GM08714 (cell line): ENCODE data around the gene STX2.
"Not testable (repeated sequence)": the region's sequence is repeated elsewhere in the genome, so short reads cannot be mapped to it uniquely, and the experiment has no call there.

ENCODE experiments used
- H3K4me3 ChIP-seq: fragments of 200-500 bp; sonication (Bioruptor generic); 2 replicates; pipeline ENCODE4 v1.5.1; 2014; ENCODE audit warnings: mild to moderate bottlenecking, low read length, inconsistent platforms
- ZNF274 ChIP-seq: IDR thresholded peaks from 2 replicates; pipeline ENCODE4 v1.6.1; 2012; ENCODE audit warnings: mild to moderate bottlenecking, low read depth, low read length

STX2 gene

GRCh38 chr12:130838951-130839769 lies at the start of gene STX2:
STX2 (minus strand) TSS chr12:130839250; CDS start chr12:130839099, 151 bp downstream.
- H3K4me3 ChIP-seq, result peak within 1 kb of the TSS; percentile 58
- TF ChIP-seq ZNF274, result no peak

GRCh38 chr12:130887190-130887589 lies 48.1 kb upstream of the STX2 start:
- H3K4me3 ChIP-seq, result not testable (repeated sequence)

- no peak for TF ChIP-seq ZNF274
- H3K4me3 ChIP-seq, result no peak overlapping the region
Measured at GRCh38 chr12:130881548-130881947, 42.5 kb upstream of the STX2 start.

GRCh38 chr12:130881046-130881445 lies 42.0 kb upstream of the STX2 start:
- H3K4me3 ChIP-seq, result no peak overlapping the region
- no peak for TF ChIP-seq ZNF274

- H3K4me3 ChIP-seq, result peak overlapping the region; percentile 32; the same call in 1 of the 2 replicates
- TF ChIP-seq ZNF274, result no peak
Measured at GRCh38 chr12:130880411-130880885, 41.4 kb upstream of the STX2 start.

GRCh38 chr12:130879781-130880389 lies 40.8 kb upstream of the STX2 start:
- H3K4me3 ChIP-seq, result no peak overlapping the region; the same call in 1 of the 2 replicates

GRCh38 chr12:130879212-130879686 lies 40.2 kb upstream of the STX2 start:
- no peak for TF ChIP-seq ZNF274
- H3K4me3 ChIP-seq, result no peak overlapping the region; the same call in 1 of the 2 replicates

More at GRCh38 chr12:130879781-130880389, 40.8 kb upstream of the STX2 start:
- no peak for TF ChIP-seq ZNF274

- H3K4me3 ChIP-seq, result no peak overlapping the region
- TF ChIP-seq ZNF274, result no peak
Measured at GRCh38 chr12:130878193-130879185, 39.4 kb upstream of the STX2 start.

- H3K4me3 ChIP-seq, result no peak overlapping the region
- TF ChIP-seq ZNF274, result no peak
Measured at GRCh38 chr12:130877333-130877732, 38.3 kb upstream of the STX2 start.

GRCh38 chr12:130876758-130877157 lies 37.7 kb upstream of the STX2 start:
- TF ChIP-seq ZNF274, result no peak
- no peak overlapping the region for H3K4me3 ChIP-seq

- TF ChIP-seq ZNF274, result no peak
- H3K4me3 ChIP-seq, result no peak overlapping the region
Measured at GRCh38 chr12:130876297-130876696, 37.2 kb upstream of the STX2 start.

GRCh38 chr12:130875708-130876107 lies 36.7 kb upstream of the STX2 start:
- not testable (repeated sequence) for H3K4me3 ChIP-seq

- no peak for TF ChIP-seq ZNF274
- H3K4me3 ChIP-seq, result no peak overlapping the region
Measured at GRCh38 chr12:130875193-130875592, 36.1 kb upstream of the STX2 start.

GRCh38 chr12:130874696-130875095 lies 35.6 kb upstream of the STX2 start:
- no peak overlapping the region for H3K4me3 ChIP-seq
- TF ChIP-seq ZNF274, result no peak

GRCh38 chr12:130873825-130874224 lies 34.8 kb upstream of the STX2 start:
- no peak for TF ChIP-seq ZNF274

More at GRCh38 chr12:130873825-130874224, 34.8 kb upstream of the STX2 start:
- H3K4me3 ChIP-seq, result peak overlapping the region; percentile 99
